ENCODE results near the gene ENPP3. TPM values are rescaled to one million over a fixed set of nuclear protein-coding genes. Genes with fewer than 3 reads are reported as not detected.
"Not testable (repeated sequence)": the region's sequence is repeated elsewhere in the genome, so short reads cannot be mapped to it uniquely, and the experiment has no call there.

ENPP3 gene
- total RNA-seq, 1 experiment from 2014 or later, result not detected

DNA sequence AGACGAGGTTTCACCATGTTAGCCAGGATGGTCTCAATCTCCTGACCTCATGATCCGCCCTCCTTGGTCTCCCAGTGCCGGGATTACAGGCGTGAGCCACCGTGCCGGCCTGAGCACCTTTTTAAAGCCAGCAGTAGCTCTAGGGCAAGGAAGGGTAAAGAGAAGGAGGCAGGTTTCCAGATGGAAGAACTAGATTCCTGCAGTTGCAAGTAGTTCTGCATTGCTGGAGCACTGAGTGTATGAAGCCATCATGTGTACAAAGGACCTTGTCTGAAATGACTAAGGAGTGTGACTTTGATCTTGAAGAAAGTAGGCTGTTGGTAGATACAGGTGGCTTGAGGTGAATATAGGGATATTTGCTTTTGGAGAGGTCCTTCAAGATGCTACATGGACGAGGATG lies 59.9 kb downstream of the ENPP3 start:
- CTCF ChIA-PET, result no interaction called here
- DNase-seq (ENCODE audit: low spot score) (no peak), ATAC-seq (no peak)
- Mint-ChIP-seq H3K36me3 (no peaks in the 10 kb centered on the region), H3K4me3 (no peak overlapping the region), H3K9me3 (no peaks in the 10 kb centered on the region), H3K27me3 (ENCODE audit: low read depth) (peaks cover 6% of the 10 kb centered on the region; the same call in 1 of the 2 replicates), H3K4me1 (peaks cover 9% of the 10 kb centered on the region), H3K27ac (no peak overlapping the region)
- TF ChIP-seq SMAD4 (CRISPR knock-in tag; IDR thresholded peaks at IDR 0.05) (no peak), SMAD3 (CRISPR knock-in tag; IDR thresholded peaks at IDR 0.05; ENCODE audit: borderline replicate concordance) (no peak)
- POLR2A ChIA-PET, result no interaction called here

DNA sequence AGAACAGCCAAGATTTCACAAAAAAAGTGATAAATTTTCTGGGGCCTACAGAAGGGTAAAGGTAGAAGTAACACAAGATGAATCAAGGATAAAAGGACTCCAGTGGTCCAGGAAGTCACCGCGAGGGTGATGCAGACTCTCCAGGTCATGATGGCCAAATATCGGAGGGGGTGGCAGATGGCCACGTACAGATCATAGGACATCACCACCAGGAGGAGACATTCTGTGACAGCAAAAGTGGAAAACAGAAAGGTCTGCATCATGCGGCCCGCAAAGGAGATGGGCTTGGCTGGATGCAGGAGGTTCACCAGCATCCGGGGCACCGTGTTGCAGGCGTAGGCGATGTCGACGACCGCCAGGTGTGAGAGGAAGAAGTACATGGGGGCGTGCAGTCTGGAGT lies 63.7 kb downstream of the ENPP3 start:
- POLR2A ChIA-PET; H3K27me3 Mint-ChIP-seq (ENCODE audit: low read depth); H3K4me1 Mint-ChIP-seq; H3K36me3 Mint-ChIP-seq; DNase-seq (ENCODE audit: low spot score); H3K27ac Mint-ChIP-seq; CTCF ChIA-PET; H3K9me3 Mint-ChIP-seq; H3K4me3 Mint-ChIP-seq: not testable (repeated sequence)
- ATAC-seq, result peak; percentile 71

DNA sequence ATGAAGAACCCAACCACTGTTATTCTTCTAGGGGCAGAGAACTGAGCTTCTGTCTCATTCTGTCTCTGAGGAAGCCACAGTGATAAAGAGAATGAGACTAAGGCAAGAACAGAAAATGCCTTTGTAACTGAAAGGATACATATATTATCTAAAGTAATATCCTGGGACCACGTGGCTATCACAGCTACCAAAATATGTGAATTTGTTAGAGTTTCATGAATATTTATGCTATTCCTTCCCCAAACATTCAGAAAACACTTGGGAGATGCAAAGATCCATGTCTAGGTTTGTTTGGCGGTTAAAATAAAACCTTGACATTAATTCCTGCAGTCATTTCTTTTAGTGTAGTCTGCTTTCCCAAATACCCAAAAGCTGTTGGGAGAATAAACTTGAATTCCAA lies 66.8 kb downstream of the ENPP3 start:
- CTCF ChIA-PET; DNase-seq (ENCODE audit: low spot score); H3K4me1 Mint-ChIP-seq; H3K36me3 Mint-ChIP-seq; H3K27ac Mint-ChIP-seq; H3K27me3 Mint-ChIP-seq (ENCODE audit: low read depth); H3K4me3 Mint-ChIP-seq; ATAC-seq; H3K9me3 Mint-ChIP-seq; POLR2A ChIA-PET: not testable (repeated sequence)

DNA sequence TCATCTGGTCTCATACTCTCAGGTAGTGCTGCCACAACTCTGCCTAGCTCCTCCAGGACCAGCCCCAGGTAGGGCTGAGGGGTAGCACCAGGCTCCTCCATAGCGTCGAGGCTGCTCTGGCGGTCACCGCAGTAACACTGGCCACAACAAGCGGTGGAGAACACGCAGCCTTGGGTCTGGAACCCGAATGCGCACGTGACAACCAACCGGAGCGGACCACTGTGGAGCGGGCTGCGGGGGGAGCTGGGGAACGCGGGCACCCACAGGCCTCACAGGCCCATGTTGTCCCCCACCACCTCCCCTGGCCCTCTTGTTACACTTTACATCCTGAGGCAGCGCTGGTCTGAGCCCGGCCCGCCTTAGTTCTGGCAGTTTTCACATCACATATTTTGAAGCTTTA lies 73.8 kb downstream of the ENPP3 start, which contains the start of gene CTAGE9:
TSS of gene CTAGE9 (minus strand) at position 101 of the 400 bp plus-strand sequence. CDS start at position 101, 0 bp downstream.
- DNase-seq (ENCODE audit: low spot score); H3K9me3 Mint-ChIP-seq; POLR2A ChIA-PET; H3K36me3 Mint-ChIP-seq; ATAC-seq; H3K4me1 Mint-ChIP-seq; H3K4me3 Mint-ChIP-seq; H3K27me3 Mint-ChIP-seq (ENCODE audit: low read depth); H3K27ac Mint-ChIP-seq; CTCF ChIA-PET: not testable (repeated sequence)

DNA sequence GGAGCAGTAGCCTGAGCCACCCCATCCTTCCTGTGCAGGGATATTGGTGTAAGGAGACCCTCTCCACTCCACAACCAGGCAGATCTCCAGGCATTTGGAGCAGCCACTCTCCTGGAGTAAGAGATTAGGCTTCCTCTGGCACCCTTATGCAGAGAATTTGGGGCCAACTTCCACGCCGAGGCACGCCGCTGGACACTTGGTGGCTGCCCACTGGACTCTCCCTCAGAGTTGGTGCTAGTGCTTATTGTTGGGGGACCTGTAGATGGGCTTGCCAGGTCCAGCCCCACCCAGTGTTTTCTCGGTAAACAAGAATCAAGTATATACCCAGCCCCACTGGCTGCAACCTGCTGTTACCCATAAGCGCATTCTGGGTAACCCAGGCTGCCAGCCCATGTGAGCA lies 78.5 kb downstream of the ENPP3 start:
- POLR2A ChIA-PET; H3K36me3 Mint-ChIP-seq; H3K9me3 Mint-ChIP-seq; DNase-seq (ENCODE audit: low spot score); CTCF ChIA-PET; H3K4me3 Mint-ChIP-seq; H3K27me3 Mint-ChIP-seq (ENCODE audit: low read depth); H3K27ac Mint-ChIP-seq; H3K4me1 Mint-ChIP-seq: not testable (repeated sequence)
- peak; percentile 91 for ATAC-seq

DNA sequence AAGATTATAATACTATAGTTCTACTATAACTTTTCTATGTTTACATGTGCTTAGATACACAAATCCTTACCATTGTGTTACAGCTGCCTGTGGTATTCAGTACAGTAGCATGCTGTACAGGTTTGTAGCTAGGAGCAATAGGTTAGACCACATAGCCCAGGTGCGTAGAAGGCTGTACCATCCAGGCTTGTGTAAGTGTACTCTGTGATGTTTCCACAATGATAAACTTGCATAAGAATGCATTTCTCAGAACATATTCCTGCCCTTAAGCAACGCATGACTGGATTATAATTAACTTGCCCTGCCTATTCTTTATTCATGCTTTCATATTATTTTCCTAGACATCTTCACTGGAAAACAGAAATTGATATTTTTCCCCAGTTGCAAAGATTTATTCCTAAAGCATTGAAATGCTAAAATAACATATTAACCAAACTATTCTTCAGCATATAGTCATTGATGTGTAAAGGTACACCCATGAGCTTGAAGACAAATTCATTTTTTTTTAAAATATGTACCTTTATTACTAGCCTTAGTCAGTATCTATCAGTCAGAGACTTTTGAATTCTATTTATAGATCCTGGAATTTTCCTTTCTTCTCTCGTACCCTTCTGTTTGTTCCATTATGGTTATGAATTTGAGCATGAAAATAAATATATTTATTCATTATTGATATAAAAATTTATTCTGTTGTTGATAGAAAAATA lies 80.9 kb downstream of the ENPP3 start:
- Mint-ChIP-seq H3K4me1 (no peaks in the 10 kb centered on the region), H3K27ac (no peak overlapping the region), H3K27me3 (ENCODE audit: low read depth) (peaks cover 17% of the 10 kb centered on the region), H3K4me3 (no peak overlapping the region), H3K36me3 (no peaks in the 10 kb centered on the region), H3K9me3 (no peaks in the 10 kb centered on the region)
- DNase-seq (ENCODE audit: low spot score), result no peak
- ChIA-PET CTCF (interaction anchor here (0.8 to 2.2 kb wide), 2 partner anchors 22 to 90 kb away, joined by 3 to 5 read pairs; partner anchors contain the start of gene MED23), POLR2A (no interaction called here)
- TF ChIP-seq, protein P1, sequence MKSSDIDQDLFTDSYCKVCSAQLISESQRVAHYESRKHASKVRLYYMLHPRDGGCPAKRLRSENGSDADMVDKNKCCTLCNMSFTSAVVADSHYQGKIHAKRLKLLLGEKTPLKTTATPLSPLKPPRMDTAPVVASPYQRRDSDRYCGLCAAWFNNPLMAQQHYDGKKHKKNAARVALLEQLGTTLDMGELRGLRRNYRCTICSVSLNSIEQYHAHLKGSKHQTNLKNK (CRISPR knock-in tag; IDR thresholded peaks at IDR 0.05), result no peak
- TF ChIP-seq, protein P2, sequence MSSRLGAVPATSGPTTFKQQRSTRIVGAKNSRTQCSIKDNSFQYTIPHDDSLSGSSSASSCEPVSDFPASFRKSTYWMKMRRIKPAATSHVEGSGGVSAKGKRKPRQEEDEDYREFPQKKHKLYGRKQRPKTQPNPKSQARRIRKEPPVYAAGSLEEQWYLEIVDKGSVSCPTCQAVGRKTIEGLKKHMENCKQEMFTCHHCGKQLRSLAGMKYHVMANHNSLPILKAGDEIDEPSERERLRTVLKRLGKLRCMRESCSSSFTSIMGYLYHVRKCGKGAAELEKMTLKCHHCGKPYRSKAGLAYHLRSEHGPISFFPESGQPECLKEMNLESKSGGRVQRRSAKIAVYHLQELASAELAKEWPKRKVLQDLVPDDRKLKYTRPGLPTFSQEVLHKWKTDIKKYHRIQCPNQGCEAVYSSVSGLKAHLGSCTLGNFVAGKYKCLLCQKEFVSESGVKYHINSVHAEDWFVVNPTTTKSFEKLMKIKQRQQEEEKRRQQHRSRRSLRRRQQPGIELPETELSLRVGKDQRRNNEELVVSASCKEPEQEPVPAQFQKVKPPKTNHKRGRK (CRISPR knock-in tag; IDR thresholded peaks at IDR 0.05; ENCODE audit: borderline replicate concordance), result no peak
- TF ChIP-seq, protein P3, sequence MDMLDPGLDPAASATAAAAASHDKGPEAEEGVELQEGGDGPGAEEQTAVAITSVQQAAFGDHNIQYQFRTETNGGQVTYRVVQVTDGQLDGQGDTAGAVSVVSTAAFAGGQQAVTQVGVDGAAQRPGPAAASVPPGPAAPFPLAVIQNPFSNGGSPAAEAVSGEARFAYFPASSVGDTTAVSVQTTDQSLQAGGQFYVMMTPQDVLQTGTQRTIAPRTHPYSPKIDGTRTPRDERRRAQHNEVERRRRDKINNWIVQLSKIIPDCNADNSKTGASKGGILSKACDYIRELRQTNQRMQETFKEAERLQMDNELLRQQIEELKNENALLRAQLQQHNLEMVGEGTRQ (CRISPR knock-in tag; IDR thresholded peaks at IDR 0.05), result no peak
- TF ChIP-seq ZNF138 (CRISPR knock-in tag; conservative IDR thresholded peaks at IDR 0.05), result no peak
- no peak for TF ChIP-seq ETV6 (CRISPR knock-in tag; IDR thresholded peaks at IDR 0.05)
- TF ChIP-seq NFE2L1 (CRISPR knock-in tag; IDR thresholded peaks at IDR 0.05), result no peak
- no peak for ATAC-seq

Data from WTC11 (cell line).